ENCODE data around the gene PYDC2.

The PYDC2 gene

DNA sequence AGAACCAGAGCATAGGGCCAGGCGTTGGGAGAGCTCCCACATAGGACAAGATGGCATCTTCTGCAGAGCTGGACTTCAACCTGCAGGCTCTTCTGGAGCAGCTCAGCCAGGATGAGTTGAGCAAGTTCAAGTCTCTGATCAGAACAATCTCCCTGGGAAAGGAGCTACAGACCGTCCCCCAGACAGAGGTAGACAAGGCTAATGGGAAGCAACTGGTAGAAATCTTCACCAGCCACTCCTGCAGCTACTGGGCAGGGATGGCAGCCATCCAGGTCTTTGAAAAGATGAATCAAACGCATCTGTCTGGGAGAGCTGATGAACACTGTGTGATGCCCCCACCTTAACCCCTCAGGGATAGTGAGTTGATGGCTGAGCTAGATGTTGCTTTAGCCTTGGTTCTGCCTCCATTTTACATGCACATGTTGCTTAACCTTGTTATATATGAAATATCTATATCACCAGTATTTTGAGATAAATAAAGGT is at the start of gene PYDC2:
Gene PYDC2 (plus strand): TSS at position 51 of the 483 bp plus-strand sequence. CDS start 0 bp downstream, at position 51.
- Histone ChIP-seq H3K27me3 (no peaks in the 10 kb centered on the region), H3K9ac (no peak within 1 kb of the TSS), H3K4me3 (no peak within 1 kb of the TSS), H3K27ac (no peak within 1 kb of the TSS), H3K9me3 (no peaks in the 10 kb centered on the region), H3K4me1 (0 out of 2 replicates have a peak, but pooled peaks cover 5% of the 10 kb centered on the region), H4K20me1 (no peaks in the 10 kb centered on the region), H3K36me3 (no peaks in the 10 kb centered on the region), H3K4me2 (no peak within 1 kb of the TSS)
- TF ChIP-seq Cebpa-rat (IDR thresholded peaks at IDR 0.05): no peak

DNA sequence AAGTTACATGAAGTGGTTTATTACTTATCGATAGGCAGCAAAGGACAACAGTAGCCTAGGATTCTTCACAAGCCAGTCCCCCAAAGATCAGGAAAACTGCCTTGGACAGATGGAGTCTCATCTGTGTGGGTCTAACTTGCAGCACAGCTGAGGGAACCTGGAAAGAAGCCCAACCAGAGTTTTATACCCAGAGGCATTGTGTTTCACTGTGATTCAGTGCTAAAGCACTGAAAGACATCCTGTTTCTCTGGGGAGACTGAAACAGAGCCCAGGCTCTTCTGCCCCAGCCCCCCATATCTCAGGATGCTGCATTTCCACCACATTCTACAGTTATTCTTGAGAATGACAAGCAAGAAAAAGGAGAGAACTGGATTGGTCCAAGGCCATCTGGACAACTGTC is 48.2 kb upstream of the PYDC2 start:
- no peak for TF ChIP-seq Cebpa-rat (IDR thresholded peaks at IDR 0.05)
- Histone ChIP-seq H3K36me3 (no peaks in the 10 kb centered on the region), H4K20me1 (no peaks in the 10 kb centered on the region), H3K9ac (no peak overlapping the region), H3K4me1 (peaks cover 9% of the 10 kb centered on the region), H3K27ac (no peak overlapping the region), H3K9me3 (peaks cover 26% of the 10 kb centered on the region), H3K4me3 (no peak overlapping the region), H3K4me2 (no peak overlapping the region), H3K27me3 (no peaks in the 10 kb centered on the region)

DNA sequence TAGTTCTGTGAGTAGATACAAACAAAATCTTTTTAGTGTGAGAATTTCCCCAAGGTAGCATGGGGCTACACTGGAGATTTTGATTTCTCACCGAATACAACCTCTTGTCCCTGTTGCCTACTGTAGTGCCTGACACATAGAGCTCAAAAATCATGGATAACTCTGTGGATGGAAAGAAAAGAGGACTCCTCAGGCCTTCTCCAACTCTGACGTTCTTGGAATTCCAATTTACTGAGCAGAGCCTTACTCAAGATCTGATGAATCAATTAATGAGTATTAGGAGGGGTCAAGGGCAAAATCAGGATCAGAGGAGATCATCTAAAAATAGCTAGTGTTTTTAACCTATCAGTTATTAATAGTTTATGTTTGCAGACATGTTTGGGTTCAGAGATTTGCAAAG is 46.7 kb upstream of the PYDC2 start:
- H3K36me3 ChIP-seq: no peaks in the 10 kb centered on the region
- H3K9ac ChIP-seq: no peak overlapping the region
- H3K27me3 ChIP-seq: no peaks in the 10 kb centered on the region
- H3K27ac ChIP-seq: no peak overlapping the region
- no peak overlapping the region for H3K4me3 ChIP-seq
- no peak overlapping the region for H3K4me2 ChIP-seq
- peaks cover 9% of the 10 kb centered on the region for H3K4me1 ChIP-seq
- H4K20me1 ChIP-seq: no peaks in the 10 kb centered on the region
- H3K9me3 ChIP-seq: peaks cover 24% of the 10 kb centered on the region
- no peak for TF ChIP-seq Cebpa-rat (IDR thresholded peaks at IDR 0.05)

DNA sequence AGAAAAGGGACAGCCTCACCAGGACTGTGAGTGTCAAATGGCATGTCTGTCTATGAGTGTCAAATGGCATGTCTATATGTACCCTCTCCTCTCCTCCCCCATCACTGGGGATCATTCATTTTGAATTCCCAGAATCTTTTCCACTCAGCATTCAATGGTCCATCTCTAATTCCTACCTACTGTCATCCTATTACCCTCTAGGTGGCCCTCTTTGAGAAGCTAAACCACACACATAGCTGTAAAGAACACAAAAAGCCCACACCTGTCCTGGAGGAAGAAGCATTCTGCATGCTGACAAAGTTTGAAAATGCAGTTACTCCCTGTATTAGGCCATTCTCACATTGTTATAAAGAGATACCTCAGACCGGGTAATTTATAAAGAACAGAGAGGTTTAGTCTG is 46.2 kb upstream of the PYDC2 start:
- peaks cover 19% of the 10 kb centered on the region; the same call in 1 of the 2 replicates for H3K9me3 ChIP-seq
- no peak overlapping the region for H3K27ac ChIP-seq
- no peaks in the 10 kb centered on the region for H3K36me3 ChIP-seq
- H3K9ac ChIP-seq: no peak overlapping the region
- no peak for TF ChIP-seq Cebpa-rat (IDR thresholded peaks at IDR 0.05)
- 0 out of 2 replicates have a peak overlapping the region, but pooled peaks have one; percentile 22 for H3K4me2 ChIP-seq
- H3K27me3 ChIP-seq: no peaks in the 10 kb centered on the region
- no peak overlapping the region for H3K4me3 ChIP-seq
- H4K20me1 ChIP-seq: no peaks in the 10 kb centered on the region
- H3K4me1 ChIP-seq: peaks cover 9% of the 10 kb centered on the region

DNA sequence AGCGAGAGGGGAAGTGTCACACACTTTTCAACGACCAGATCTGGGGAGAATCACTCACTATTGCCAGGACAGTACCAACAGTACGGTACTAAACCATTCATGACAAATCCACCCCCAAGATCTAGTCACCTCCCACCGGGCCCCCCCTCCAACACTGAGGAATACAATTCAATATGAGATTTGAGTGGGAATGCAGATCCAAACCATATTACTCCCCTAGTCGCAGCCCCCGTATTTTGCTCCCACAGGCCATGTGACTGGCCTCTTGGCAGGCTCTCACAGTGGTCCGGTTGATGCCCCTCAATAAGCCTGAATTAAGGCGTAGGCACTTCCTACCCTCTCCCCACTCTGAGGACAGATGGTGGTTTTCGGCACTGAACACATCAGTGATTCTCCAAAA is 45.4 kb upstream of the PYDC2 start:
- Histone ChIP-seq H3K4me1 (peaks cover 9% of the 10 kb centered on the region), H3K4me3 (no peak overlapping the region), H3K9me3 (peaks cover 13% of the 10 kb centered on the region; the same call in 1 of the 2 replicates), H3K27ac (no peak overlapping the region), H3K9ac (no peak overlapping the region), H4K20me1 (no peaks in the 10 kb centered on the region), H3K27me3 (no peaks in the 10 kb centered on the region), H3K36me3 (no peaks in the 10 kb centered on the region), H3K4me2 (peak overlapping the region; percentile 22)
- TF ChIP-seq Cebpa-rat (IDR thresholded peaks at IDR 0.05): no peak

DNA sequence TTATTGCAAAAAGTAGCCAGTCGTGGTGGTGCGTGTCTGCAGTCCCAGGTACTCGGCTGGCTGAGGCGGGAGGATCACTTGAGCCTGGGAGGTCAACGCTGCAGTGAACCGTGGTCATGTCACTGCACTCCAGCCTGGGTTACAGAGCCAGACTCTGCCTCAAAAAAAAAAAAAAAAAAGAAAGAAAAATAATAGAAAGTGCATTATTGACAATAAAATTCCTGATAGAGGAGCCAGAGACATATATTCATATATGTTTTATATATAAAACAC is 43.6 kb upstream of the PYDC2 start:
- Histone ChIP-seq H4K20me1 (no peaks in the 10 kb centered on the region), H3K27me3 (no peaks in the 10 kb centered on the region), H3K4me2 (no peak overlapping the region), H3K27ac (no peak overlapping the region), H3K4me3 (no peak overlapping the region), H3K4me1 (peaks cover 9% of the 10 kb centered on the region), H3K36me3 (no peaks in the 10 kb centered on the region), H3K9ac (no peak overlapping the region), H3K9me3 (peaks cover 11% of the 10 kb centered on the region; the same call in 1 of the 2 replicates)
- no peak for TF ChIP-seq Cebpa-rat (IDR thresholded peaks at IDR 0.05)

DNA sequence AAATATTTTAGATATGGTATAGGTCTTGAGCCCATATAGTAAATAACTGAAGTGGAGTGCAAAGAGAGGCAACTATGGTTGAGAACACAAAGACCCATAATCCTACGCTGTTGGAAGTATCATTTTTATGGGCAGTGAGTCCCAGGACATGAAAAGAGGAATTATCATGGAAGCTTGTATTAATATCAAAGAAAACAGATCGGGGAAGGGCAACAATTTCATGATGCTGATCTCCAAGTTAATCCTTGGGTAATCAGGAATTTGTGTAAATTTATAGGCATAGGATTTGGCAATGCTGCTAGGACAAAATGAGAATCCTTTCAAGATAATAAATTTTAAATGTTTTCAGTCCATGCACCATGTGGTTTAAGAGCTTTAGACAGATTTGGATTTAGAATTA is 40.2 kb upstream of the PYDC2 start:
- Histone ChIP-seq H3K27me3 (no peaks in the 10 kb centered on the region), H3K9me3 (no peaks in the 10 kb centered on the region), H3K27ac (no peak overlapping the region), H3K4me1 (no peaks in the 10 kb centered on the region; the same call in 1 of the 2 replicates), H3K9ac (no peak overlapping the region), H4K20me1 (no peaks in the 10 kb centered on the region), H3K4me2 (no peak overlapping the region), H3K36me3 (no peaks in the 10 kb centered on the region), H3K4me3 (no peak overlapping the region)
- no peak for TF ChIP-seq Cebpa-rat (IDR thresholded peaks at IDR 0.05)

DNA sequence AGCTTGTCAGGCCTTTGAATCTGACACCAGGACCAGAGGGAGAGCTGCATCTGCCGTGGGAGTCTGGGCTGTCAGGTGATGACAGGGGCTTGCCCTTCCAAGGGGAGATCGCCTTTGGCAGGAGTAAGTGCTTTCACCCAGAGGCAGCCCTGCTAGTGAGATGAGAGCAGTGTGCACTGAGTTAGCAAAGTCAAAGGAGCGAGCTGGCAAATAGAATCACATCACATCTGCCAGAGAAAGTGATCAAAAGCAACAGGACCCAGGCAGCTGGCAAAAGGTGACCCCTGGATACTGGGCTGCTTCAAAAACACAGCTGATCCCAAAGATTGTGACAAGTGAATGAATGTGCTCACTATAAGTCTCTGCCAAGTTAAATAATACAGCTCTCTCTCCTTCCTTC is 36.1 kb upstream of the PYDC2 start:
- Histone ChIP-seq H3K9ac (no peak overlapping the region), H3K36me3 (no peaks in the 10 kb centered on the region), H3K4me2 (no peak overlapping the region), H3K4me1 (no peaks in the 10 kb centered on the region), H3K9me3 (no peaks in the 10 kb centered on the region), H3K27me3 (no peaks in the 10 kb centered on the region), H4K20me1 (no peaks in the 10 kb centered on the region), H3K27ac (no peak overlapping the region), H3K4me3 (no peak overlapping the region)
- TF ChIP-seq Cebpa-rat (IDR thresholded peaks at IDR 0.05): no peak

DNA sequence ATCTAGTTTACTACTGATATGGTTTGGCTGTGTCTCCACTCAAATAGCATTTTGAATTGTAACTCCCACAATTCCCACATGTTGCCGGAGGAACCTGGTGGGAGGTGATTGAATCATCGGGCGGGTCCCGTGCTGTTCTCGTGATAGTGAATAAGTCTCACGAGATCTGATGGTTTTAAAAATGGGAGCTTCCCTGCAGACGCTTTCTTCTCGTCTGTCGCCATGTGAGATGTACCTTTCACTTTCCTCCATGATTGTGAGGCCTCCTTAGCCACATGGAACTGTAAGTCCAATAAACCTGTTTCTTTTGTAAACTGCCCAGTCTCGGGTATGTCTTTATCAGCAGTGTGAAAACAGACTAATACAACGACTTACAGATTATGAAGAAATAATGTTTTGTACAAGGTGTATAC is 35.6 kb upstream of the PYDC2 start:
- H3K27ac ChIP-seq: no peak overlapping the region
- no peaks in the 10 kb centered on the region for H3K36me3 ChIP-seq
- H3K9me3 ChIP-seq: no peaks in the 10 kb centered on the region
- no peak overlapping the region for H3K4me2 ChIP-seq
- H3K4me3 ChIP-seq: no peak overlapping the region
- TF ChIP-seq Cebpa-rat (IDR thresholded peaks at IDR 0.05): no peak
- H4K20me1 ChIP-seq: no peaks in the 10 kb centered on the region
- H3K27me3 ChIP-seq: no peaks in the 10 kb centered on the region
- H3K4me1 ChIP-seq: no peaks in the 10 kb centered on the region
- H3K9ac ChIP-seq: no peak overlapping the region

DNA sequence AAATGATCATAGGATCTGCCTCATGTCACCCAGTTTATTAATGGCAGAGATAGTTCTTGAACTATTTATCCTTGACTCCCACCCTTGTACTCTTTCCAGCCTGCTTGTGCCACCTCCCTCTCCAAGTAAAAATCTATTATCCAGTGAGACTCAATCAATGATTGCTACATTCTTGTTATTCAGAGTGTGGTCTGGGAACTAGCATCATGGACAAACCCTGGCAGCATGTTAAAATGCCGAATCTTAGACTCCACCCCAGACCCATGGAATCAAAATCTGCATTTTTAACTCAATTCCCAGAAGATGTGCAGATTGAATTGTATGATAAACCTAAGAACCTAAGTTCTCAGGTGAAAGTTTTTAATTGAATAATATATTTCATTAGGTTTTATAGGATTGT is 34.7 kb upstream of the PYDC2 start:
- TF ChIP-seq Cebpa-rat (IDR thresholded peaks at IDR 0.05): no peak
- Histone ChIP-seq H3K9ac (no peak overlapping the region), H3K4me1 (no peaks in the 10 kb centered on the region), H3K27ac (no peak overlapping the region), H4K20me1 (no peaks in the 10 kb centered on the region), H3K36me3 (no peaks in the 10 kb centered on the region), H3K27me3 (no peaks in the 10 kb centered on the region), H3K4me3 (no peak overlapping the region), H3K9me3 (no peaks in the 10 kb centered on the region), H3K4me2 (no peak overlapping the region)

DNA sequence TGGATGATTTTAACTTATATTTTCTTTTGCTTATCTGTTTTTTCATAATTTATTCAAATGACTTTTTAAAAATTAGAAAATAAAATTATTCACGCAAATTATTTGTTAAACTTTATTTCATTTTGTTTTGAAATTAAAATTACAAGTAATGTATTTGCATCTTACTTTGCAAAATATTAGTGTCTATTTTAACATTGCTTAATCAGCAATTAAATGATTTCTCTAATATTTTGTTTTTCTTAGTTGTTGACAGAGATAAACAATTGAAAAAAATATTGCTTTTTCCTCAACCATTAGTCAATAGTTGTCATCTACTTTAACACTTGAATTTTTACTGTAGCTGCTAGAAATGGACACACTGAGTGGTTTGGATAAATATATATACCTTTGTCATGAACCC is 32.8 kb upstream of the PYDC2 start:
- Histone ChIP-seq H3K27me3 (no peaks in the 10 kb centered on the region), H3K4me2 (no peak overlapping the region), H3K27ac (no peak overlapping the region), H3K4me3 (no peak overlapping the region), H4K20me1 (no peaks in the 10 kb centered on the region), H3K9ac (no peak overlapping the region), H3K9me3 (no peaks in the 10 kb centered on the region), H3K4me1 (no peaks in the 10 kb centered on the region), H3K36me3 (no peaks in the 10 kb centered on the region)
- no peak for TF ChIP-seq Cebpa-rat (IDR thresholded peaks at IDR 0.05)
